ENCODE data around the gene MRPL23. TPM values are rescaled to one million over a fixed set of nuclear protein-coding genes. Genes with fewer than 3 reads are reported as not detected.

MRPL23 gene
- total RNA-seq, 1 experiment from 2014 or later: 219 TPM

- DNase-seq (ENCODE audit: low read depth): peak; percentile 26
These were observed 6.5 kb downstream of the MRPL23 start for GRCh38 chr11:1953489-1954266.

GRCh38 chr11:1958367-1958766 lies 11.2 kb downstream of the MRPL23 start:
- DNase-seq (ENCODE audit: low read depth): no peak

- no peak for DNase-seq (ENCODE audit: low read depth)
These were observed 12.7 kb downstream of the MRPL23 start for GRCh38 chr11:1959786-1960185.

- no peak for DNase-seq (ENCODE audit: low read depth)
These were observed 16.7 kb downstream of the MRPL23 start for GRCh38 chr11:1963864-1964263.

GRCh38 chr11:1964348-1964747 lies 17.2 kb downstream of the MRPL23 start:
- DNase-seq (ENCODE audit: low read depth): no peak

GRCh38 chr11:1964955-1965354 lies 17.8 kb downstream of the MRPL23 start:
- no peak for DNase-seq (ENCODE audit: low read depth)

GRCh38 chr11:1966531-1966930 lies 19.4 kb downstream of the MRPL23 start:
- DNase-seq (ENCODE audit: low read depth): no peak

GRCh38 chr11:1967641-1968225 lies 20.6 kb downstream of the MRPL23 start:
- DNase-seq (ENCODE audit: low read depth): peak; percentile 91

GRCh38 chr11:1968454-1969002 lies 21.4 kb downstream of the MRPL23 start:
- DNase-seq (ENCODE audit: low read depth): no peak

GRCh38 chr11:1969035-1969434 lies 21.9 kb downstream of the MRPL23 start:
- DNase-seq (ENCODE audit: low read depth): no peak

GRCh38 chr11:1969776-1970175 lies 22.6 kb downstream of the MRPL23 start:
- DNase-seq (ENCODE audit: low read depth): no peak

- DNase-seq (ENCODE audit: low read depth): no peak
These were observed 23.8 kb downstream of the MRPL23 start for GRCh38 chr11:1970956-1971355.

GRCh38 chr11:1975185-1975584 lies 28.1 kb downstream of the MRPL23 start:
- no peak for DNase-seq (ENCODE audit: low read depth)

GRCh38 chr11:1978720-1979473 lies 31.8 kb downstream of the MRPL23 start:
- no peak for DNase-seq (ENCODE audit: low read depth)

- DNase-seq (ENCODE audit: low read depth): no peak
These were observed 32.5 kb downstream of the MRPL23 start for GRCh38 chr11:1979607-1980006.

GRCh38 chr11:1982873-1983600 lies 35.9 kb downstream of the MRPL23 start:
- DNase-seq (ENCODE audit: low read depth): no peak

- no peak for DNase-seq (ENCODE audit: low read depth)
These were observed 36.4 kb downstream of the MRPL23 start for GRCh38 chr11:1983601-1983961.

- DNase-seq (ENCODE audit: low read depth): no peak
These were observed 39.9 kb downstream of the MRPL23 start for GRCh38 chr11:1987024-1987423.

- DNase-seq (ENCODE audit: low read depth): no peak
These were observed 41.0 kb downstream of the MRPL23 start for GRCh38 chr11:1988174-1988573.

GRCh38 chr11:1988667-1989317 lies 41.7 kb downstream of the MRPL23 start:
- DNase-seq (ENCODE audit: low read depth): no peak

GRCh38 chr11:1989953-1990352 lies 42.8 kb downstream of the MRPL23 start:
- no peak for DNase-seq (ENCODE audit: low read depth)
